Activated T-helper 17 cell treated with anti-CD3 and anti-CD28 coated beads, Interleukin-2, amount 50 U/mL, for 72 hours (primary cell): ENCODE results near the gene COL27A1. TPM values are rescaled to one million over a fixed set of nuclear protein-coding genes. Genes with fewer than 3 reads are reported as not detected.
A peak's percentile ranks its signal among the peaks of the same experiment; 100 is the strongest.

Source experiments
- ATAC-seq: fragments of 150-1000 bp; cut with Tn5 transposase; replicated peaks from 2 replicates; pipeline ENCODE4 v1.10.0; 2021; ENCODE audit warnings: mild to moderate bottlenecking, moderate library complexity
- H3K27ac Mint-ChIP-seq: one replicate; pipeline ENCODE4 v1.8.0; 2022; ENCODE audit warnings: mixed read lengths
- H3K27me3 Mint-ChIP-seq: one replicate; pipeline ENCODE4 v1.8.0; 2022; ENCODE audit warnings: mixed read lengths
- H3K36me3 Mint-ChIP-seq: one replicate; pipeline ENCODE4 v1.8.0; 2022; ENCODE audit warnings: low read depth, mild to moderate bottlenecking, mixed read lengths
- H3K4me1 Mint-ChIP-seq: one replicate; pipeline ENCODE4 v1.8.0; 2022; ENCODE audit warnings: mixed read lengths
- H3K4me3 Mint-ChIP-seq: one replicate; pipeline ENCODE4 v1.8.0; 2022; ENCODE audit warnings: mild to moderate bottlenecking, mixed read lengths
- H3K9me3 Mint-ChIP-seq: one replicate; pipeline ENCODE4 v1.8.0; 2022; ENCODE audit warnings: mixed read lengths
- total RNA-seq, 2 donors: library from RNA; stranded (reverse); gene quantifications; one replicate each; pipeline ENCODE4 v1.2.3, GENCODE V29; 2022

Gene COL27A1
- total RNA-seq, 2 donors from 2014 or later: 7.8 to 12.0 TPM

DNA sequence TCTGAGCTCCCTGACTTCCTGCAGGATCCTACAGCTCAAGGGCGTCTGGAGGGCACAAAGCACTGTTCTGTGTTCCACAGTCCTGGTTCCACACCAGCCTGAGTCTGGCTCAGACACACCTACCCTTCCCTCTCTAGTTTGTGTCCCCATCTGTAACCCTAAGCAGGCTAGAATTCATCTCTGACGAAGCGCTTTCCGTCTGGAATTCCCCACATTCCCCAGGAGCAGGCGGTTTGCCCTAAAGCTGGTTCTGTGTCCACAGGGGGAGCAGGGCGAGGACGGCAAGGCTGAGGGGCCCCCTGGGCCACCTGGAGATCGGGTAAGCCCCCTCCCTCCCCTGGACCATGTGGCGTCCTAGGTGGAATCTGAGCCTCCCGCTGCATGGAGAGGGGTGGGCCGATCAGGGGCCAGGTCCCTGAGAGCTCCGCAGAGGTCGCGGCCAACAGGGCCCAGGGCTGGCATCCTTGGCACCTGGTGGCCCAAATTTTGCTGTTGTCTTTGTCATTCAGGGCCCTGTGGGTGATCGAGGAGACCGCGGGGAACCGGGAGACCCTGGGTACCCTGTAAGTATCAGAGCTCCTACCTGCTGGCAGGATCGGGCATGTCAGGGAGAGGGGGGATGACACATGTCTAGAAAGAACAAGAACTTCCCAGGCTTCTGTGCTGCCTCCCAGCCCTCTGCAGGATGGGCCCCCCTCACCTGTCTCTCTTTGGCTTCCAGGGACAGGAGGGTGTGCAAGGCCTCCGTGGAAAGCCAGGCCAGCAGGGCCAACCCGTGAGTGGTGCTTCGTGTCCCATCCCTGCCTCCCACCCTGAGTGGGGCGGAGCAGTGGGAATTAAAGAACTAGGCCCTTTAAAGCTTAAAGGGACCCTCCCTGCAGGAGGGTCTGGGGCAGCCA, 133.1 kb downstream of the COL27A1 start:
- Mint-ChIP-seq H3K4me1 (peaks cover 5% of the 10 kb centered on the region), H3K27ac (no peak overlapping the region), H3K9me3 (no peaks in the 10 kb centered on the region), H3K4me3 (no peak overlapping the region), H3K36me3 (no peaks in the 10 kb centered on the region), H3K27me3 (peaks cover 5% of the 10 kb centered on the region)
- no peak for ATAC-seq

DNA sequence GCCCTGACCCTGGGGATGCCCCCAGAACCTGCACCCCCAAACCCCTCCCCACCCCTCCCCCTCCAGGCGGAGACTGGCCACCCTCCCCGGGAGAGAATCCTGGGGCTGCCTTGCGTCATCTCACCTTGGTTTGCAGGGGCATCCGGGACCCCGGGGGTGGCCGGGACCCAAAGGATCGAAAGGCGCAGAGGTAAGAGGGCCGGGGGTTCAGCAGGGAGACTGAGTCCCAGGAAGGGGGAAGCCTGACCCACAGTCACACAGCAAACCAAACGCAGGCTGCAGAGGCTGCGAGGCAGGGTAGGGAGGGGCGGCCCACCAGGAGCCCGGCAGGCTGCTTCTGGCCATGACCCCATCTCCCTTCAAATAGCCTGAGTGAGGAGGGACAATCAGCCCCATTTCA, 133.8 kb downstream of the COL27A1 start:
- H3K27ac Mint-ChIP-seq: no peak overlapping the region
- no peak for ATAC-seq
- no peak overlapping the region for H3K4me3 Mint-ChIP-seq
- H3K4me1 Mint-ChIP-seq: peaks cover 5% of the 10 kb centered on the region
- no peaks in the 10 kb centered on the region for H3K9me3 Mint-ChIP-seq
- no peaks in the 10 kb centered on the region for H3K36me3 Mint-ChIP-seq
- peaks cover 5% of the 10 kb centered on the region for H3K27me3 Mint-ChIP-seq

DNA sequence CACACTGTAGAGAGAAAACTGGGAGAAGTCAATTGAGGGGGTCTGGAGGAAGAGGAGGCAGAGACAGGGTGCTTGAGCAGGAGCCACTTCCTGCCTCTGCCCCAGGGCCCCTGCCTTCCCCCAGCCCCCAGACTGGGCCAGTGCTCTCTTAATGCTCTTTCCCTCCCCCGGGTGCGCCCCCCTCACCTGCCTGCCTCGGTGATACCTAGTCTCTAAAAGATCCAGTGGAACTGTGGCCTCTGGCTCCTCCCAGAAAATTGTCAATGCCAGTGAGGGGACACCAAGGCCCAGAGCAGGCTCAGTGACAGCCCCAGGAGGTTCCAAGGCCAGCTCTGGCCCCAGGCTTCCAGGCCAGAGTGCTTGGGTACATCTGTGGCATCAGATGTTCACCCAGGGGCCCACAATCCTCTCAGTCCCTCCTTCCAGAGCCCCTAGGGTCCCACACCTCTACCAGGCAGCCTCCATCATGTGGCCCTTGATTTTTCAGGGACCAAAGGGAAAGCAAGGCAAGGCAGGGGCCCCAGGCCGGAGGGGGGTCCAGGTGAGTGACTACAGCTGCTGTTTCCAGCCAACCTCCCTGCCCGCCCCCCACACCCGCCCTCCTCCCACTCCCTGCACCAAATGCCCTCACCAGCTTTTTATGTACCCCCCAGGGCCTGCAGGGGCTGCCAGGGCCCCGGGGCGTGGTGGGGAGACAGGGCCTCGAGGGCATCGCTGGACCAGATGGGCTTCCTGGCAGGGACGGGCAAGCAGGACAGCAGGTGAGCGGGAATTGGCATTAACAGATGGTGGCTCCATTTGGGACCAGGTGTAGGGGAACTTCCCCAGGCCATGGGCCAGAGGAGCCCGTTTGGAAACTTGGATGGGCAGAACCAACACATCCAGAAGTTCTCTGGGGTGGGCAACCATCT, 134.5 kb downstream of the COL27A1 start:
- Mint-ChIP-seq H3K9me3 (peaks cover 4% of the 10 kb centered on the region), H3K27me3 (peaks cover 5% of the 10 kb centered on the region), H3K4me3 (no peak overlapping the region), H3K36me3 (no peaks in the 10 kb centered on the region), H3K4me1 (peaks cover 5% of the 10 kb centered on the region), H3K27ac (no peak overlapping the region)
- no peak for ATAC-seq

DNA sequence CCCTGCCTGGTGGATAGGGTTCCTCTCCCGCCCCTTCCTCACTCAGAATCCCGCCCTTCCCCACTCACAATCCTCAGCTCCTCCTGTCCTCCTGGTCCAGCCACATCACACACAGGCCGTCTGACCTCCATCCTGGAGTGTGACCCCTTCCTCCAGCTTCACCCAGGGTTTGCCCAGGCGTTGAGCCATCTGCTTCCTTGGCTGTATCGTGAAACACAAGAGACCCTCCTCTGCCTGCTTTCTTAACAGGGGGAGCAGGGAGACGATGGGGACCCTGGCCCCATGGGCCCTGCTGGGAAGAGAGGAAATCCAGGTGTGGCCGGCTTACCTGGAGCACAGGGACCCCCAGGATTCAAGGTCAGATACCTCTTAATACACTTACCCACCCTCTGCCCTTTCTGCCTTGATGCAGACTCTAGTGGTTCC, 135.2 kb downstream of the COL27A1 start:
- Mint-ChIP-seq H3K36me3 (no peaks in the 10 kb centered on the region), H3K9me3 (peaks cover 9% of the 10 kb centered on the region), H3K4me1 (peaks cover 5% of the 10 kb centered on the region), H3K27me3 (peaks cover 9% of the 10 kb centered on the region), H3K27ac (peak overlapping the region; percentile 9), H3K4me3 (no peak overlapping the region)
- ATAC-seq: peak; percentile 11

DNA sequence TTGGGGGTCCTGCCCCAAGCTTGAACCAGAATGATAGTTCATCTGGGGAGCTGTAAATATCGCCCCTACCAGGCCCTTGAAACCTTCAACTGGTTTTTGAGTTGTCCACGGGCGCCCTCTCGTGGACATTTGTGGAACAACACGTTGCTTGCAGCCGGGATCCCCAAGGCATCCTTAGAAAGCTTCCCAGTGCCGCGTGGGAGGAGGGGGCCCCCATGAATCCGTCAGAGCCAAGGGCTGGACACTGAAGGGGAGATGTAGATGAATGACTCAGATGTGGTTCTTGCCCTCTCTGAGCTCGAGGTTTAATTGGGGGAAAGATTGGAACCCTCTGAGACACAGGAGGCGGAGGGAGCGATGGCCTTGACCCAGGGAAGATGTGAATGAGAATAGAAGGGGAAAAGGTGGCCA, 135.7 kb downstream of the COL27A1 start:
- peaks cover 9% of the 10 kb centered on the region for H3K9me3 Mint-ChIP-seq
- no peaks in the 10 kb centered on the region for H3K36me3 Mint-ChIP-seq
- no peak overlapping the region for H3K4me3 Mint-ChIP-seq
- peaks cover 9% of the 10 kb centered on the region for H3K27me3 Mint-ChIP-seq
- peak; percentile 52 for ATAC-seq
- H3K4me1 Mint-ChIP-seq: peaks cover 5% of the 10 kb centered on the region
- H3K27ac Mint-ChIP-seq: peak overlapping the region; percentile 9

DNA sequence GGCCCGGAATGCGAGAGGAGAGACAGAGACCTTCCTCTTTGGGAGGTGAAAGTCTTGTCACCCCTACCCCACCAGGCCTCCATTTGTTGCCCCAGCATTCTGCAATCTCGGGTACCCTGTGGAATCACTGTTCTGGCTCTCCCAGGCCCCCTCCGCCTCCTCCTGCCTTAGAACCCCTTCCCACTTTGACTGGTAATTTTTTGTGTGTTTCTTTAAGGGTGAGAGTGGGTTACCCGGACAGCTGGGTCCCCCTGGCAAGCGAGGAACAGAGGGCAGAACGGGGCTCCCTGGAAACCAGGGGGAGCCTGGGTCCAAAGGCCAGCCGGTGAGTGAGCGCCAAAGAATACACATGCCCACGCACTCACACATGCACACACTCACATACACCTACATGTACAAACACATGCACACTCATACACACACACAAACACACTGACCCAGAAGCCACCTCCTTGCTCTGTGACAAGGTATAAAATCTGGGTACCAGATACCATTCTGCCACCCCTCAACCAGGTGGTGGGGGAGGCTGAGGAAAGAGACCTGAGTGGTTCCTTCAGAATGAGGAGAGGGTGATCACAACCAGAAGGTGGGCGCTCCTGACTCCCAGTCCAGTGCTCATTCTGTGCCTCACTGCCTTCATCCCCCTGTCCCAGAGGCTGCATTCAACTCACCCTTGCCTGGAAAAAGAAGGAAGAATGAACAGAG, 136.7 kb downstream of the COL27A1 start:
- Mint-ChIP-seq H3K4me3 (no peak overlapping the region), H3K4me1 (peaks cover 5% of the 10 kb centered on the region), H3K9me3 (peaks cover 9% of the 10 kb centered on the region), H3K27ac (no peak overlapping the region), H3K27me3 (peaks cover 9% of the 10 kb centered on the region), H3K36me3 (no peaks in the 10 kb centered on the region)
- no peak for ATAC-seq

DNA sequence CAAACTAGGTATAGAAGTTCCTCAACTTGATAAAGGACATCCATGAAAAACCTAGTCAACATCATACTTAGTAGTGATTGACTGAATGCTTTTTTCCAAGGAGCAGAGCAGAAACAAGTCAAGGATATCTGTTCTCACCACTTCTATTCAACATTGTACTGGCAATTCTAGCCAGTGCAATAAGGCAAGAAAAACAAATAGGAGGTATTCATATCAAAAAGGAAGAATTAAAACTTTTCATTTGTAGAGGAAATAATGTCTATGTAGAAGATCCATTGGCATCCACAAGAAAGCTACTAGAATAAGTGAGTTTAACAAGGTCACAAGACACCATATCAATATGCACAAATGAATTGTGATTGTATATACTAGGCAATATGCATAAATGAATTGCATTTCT, 139.3 kb downstream of the COL27A1 start:
- no peak for ATAC-seq
- peaks cover 5% of the 10 kb centered on the region for H3K4me1 Mint-ChIP-seq
- no peak overlapping the region for H3K4me3 Mint-ChIP-seq
- H3K27me3 Mint-ChIP-seq: peaks cover 9% of the 10 kb centered on the region
- peaks cover 9% of the 10 kb centered on the region for H3K9me3 Mint-ChIP-seq
- H3K36me3 Mint-ChIP-seq: no peaks in the 10 kb centered on the region
- no peak overlapping the region for H3K27ac Mint-ChIP-seq

DNA sequence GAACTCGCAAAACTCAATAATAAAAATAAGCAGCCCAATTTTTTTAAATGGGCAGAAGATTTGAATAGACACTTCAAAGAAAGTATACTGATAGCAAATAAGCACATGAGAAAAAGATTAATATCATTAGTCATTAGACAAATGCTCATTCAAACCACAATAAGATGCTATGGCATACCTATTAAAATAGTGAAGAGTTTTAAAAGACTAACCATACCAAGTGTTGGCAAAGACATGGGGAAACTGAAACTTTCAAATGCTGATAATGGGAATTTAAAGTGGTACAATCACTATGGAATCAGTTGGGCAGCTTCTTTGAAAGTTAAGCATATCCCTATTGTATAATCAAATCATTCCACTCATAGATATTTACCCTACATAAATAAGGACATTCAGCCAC, 141.0 kb downstream of the COL27A1 start:
- Mint-ChIP-seq H3K4me3 (no peak overlapping the region), H3K4me1 (no peaks in the 10 kb centered on the region), H3K27me3 (peaks cover 5% of the 10 kb centered on the region), H3K27ac (no peak overlapping the region), H3K9me3 (peaks cover 9% of the 10 kb centered on the region), H3K36me3 (no peaks in the 10 kb centered on the region)
- no peak for ATAC-seq

DNA sequence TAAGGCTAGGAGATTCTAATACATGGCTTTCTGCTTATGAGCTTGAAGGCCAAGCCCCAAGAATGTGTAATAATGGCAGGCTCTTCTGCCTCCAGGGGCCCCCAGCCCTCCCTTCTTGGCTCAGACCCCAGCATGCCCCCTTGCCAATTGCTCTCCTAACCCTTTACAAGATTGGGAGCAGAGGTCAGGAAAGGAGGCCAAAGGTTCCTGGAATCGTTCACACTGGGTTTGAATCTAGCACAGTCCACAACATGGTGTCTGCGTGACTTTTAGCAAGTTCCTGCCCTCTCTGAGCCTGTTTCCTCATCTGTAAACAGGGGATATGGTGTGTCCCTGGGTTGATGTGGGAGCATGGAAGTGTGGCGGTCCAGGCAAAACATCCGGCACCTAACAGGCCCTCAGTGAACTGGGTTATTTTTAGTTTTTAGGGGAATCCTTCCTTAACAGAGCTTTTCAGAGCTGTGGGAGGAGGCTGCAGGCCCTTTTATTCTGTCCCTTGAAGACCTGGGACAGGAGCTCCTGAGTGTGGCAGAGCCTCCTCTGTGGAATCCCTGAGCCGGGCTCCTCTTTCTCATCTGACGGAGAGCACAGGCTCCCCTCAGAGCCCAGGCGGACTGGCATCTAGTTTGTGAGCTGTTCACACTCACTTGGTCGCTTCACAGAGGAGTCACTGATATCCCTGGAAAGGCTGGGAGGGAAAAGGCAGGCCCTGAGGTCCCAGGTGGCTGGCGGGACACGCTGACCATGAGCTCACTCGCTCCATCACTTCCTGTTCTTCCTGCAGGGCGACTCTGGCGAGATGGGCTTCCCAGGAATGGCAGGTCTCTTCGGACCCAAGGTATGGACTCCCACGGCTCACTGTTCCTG, 144.2 kb downstream of the COL27A1 start:
- H3K27ac Mint-ChIP-seq: no peak overlapping the region
- H3K4me3 Mint-ChIP-seq: no peak overlapping the region
- no peak for ATAC-seq
- H3K9me3 Mint-ChIP-seq: peaks cover 8% of the 10 kb centered on the region
- H3K36me3 Mint-ChIP-seq: no peaks in the 10 kb centered on the region
- no peaks in the 10 kb centered on the region for H3K4me1 Mint-ChIP-seq
- H3K27me3 Mint-ChIP-seq: peaks cover 5% of the 10 kb centered on the region

DNA sequence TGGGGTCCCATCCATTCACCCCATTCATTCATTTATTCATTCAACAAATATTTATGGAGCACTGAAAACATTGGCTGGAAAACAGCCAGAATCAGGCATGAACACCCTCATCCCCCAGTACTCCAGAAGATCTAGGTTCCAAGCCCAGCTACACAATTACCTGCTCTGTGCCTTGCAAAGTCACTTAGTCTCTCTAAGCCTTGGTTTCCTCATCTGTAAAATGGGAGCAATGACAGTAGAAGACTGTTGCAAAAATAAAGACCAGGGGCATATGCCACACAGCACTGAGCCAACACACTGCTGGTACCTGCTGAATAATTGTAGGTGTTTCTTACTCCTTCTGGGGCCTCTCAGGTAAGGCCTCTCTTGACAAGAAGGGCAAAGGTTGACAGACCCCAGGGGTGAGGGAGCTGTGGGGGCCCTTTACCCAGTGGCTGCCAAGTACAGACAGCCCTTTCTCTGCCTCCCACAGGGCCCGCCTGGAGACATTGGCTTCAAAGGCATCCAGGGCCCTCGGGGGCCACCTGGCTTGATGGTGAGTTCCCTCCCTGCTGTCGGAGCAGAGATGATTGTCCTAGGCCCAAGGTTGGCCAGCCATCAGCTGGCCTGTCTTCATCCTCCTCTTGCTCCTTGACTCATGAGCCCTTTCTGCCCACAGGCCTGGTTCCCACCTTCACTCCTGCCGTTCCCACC, 145.0 kb downstream of the COL27A1 start:
- no peak for ATAC-seq
- no peak overlapping the region for H3K4me3 Mint-ChIP-seq
- no peak overlapping the region for H3K27ac Mint-ChIP-seq
- no peaks in the 10 kb centered on the region for H3K27me3 Mint-ChIP-seq
- H3K4me1 Mint-ChIP-seq: no peaks in the 10 kb centered on the region
- no peaks in the 10 kb centered on the region for H3K36me3 Mint-ChIP-seq
- no peaks in the 10 kb centered on the region for H3K9me3 Mint-ChIP-seq

DNA sequence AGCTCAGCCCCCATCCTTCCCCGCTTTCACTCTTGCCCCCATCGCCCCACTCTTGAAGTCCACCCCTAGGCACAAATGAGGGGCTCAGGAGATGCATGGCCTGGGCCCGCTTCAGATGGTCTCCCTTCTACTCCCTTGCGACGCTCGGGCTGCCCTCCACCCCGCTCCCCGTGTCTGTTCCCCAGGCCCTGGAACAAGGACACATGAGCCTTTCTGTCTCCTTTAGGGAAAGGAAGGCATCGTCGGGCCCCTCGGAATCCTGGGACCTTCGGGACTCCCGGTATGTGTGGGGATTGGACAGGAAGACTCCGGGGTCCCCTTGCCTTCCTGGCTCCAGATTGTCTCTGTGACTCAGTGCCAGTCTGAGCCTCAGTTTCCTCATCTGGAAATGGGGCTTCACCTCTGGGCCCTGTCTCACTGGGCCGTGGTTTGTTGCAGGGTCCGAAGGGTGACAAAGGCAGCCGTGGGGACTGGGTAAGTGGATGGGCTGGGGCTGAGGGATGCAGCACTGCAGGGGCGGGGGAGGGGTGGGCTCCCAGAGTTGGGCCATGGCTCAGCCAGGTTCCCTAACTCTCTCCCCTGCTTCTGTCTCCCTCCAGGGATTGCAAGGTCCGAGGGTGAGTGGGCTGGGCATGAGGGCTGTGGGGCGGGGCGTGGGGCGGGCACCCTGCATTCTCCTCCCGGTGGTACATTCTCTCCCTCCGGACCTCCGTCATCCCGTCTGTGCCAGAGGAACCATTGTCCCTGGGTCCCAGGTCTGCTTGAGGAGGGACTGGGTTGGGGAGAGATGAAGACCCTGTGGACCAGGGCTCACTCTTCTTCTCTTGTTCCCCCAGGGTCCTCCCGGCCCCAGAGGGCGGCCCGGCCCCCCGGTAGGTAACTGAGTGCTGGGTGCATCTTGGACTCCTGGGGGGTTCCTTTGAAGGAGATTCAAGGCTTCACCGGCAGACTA, 145.8 kb downstream of the COL27A1 start:
- no peak overlapping the region for H3K27ac Mint-ChIP-seq
- no peaks in the 10 kb centered on the region for H3K4me1 Mint-ChIP-seq
- no peaks in the 10 kb centered on the region for H3K36me3 Mint-ChIP-seq
- ATAC-seq: no peak
- H3K9me3 Mint-ChIP-seq: no peaks in the 10 kb centered on the region
- H3K27me3 Mint-ChIP-seq: no peaks in the 10 kb centered on the region
- no peak overlapping the region for H3K4me3 Mint-ChIP-seq

DNA sequence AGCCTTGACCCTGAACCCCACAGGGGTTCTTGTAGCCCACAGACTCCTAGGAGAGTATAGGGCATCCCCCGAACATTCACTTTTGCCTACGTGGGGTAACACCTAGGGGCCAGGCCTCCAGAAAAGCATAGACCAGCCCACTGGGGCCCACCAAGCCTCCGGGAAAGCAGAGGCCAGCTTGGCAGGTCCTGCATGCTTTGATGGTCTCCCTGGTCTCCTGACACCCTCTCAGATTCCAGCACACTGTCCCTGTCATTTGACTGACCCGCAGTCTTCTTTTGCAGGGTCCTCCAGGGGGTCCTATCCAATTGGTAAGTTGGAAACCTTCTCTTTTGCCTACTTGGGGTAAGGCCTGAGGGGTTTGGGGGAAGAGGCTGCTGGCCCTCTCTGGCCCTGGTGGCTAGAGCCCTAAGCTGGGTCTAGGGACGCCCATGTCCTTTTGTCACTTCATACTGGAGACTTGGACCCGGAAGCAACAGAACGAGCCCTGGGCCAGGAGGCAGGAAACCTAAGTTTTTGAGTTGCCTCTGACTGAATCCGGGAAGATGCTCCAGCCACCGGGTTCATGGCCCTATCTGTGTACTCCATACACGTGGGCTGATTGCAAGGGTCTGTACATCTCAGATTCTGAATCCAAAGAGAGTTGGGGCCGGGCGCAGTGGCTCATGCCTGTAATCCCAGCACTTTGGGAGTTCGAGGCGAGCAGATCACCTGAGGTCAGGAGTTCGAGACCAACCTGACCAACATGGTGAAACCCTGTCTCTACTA, 146.6 kb downstream of the COL27A1 start:
- ATAC-seq: no peak
- Mint-ChIP-seq H3K27ac (no peak overlapping the region), H3K36me3 (no peaks in the 10 kb centered on the region)

More for the DNA sequence above, 146.6 kb downstream of the COL27A1 start:
- Mint-ChIP-seq H3K9me3 (no peaks in the 10 kb centered on the region), H3K4me1 (no peaks in the 10 kb centered on the region), H3K27me3 (no peaks in the 10 kb centered on the region), H3K4me3 (no peak overlapping the region)
